HG02763 (cell line): ENCODE results near the gene EPB41L2.
"Not testable (repeated sequence)": the region's sequence is repeated elsewhere in the genome, so short reads cannot be mapped to it uniquely, and the experiment has no call there.

Source experiments
- ATAC-seq: cut with Tn5 transposase; IDR thresholded peaks from one replicate; pipeline ENCODE4 v1.9.1; 2021; ENCODE audit warnings: mild to moderate bottlenecking, moderate library complexity; ENCODE audit not compliant: unreplicated experiment

EPB41L2 gene

GRCh38 chr6:131063028-131063763, at the start of gene EPB41L2:
EPB41L2 (minus strand) TSS chr6:131063245; CDS start chr6:130956485, 106,760 bp downstream.
- peak; percentile 79 for ATAC-seq

- ATAC-seq: no peak
These were observed 49.2 kb upstream of the EPB41L2 start for GRCh38 chr6:131112249-131112648.

- no peak for ATAC-seq
These were observed 44.1 kb upstream of the EPB41L2 start for GRCh38 chr6:131107151-131107550.

GRCh38 chr6:131103901-131104300, 40.9 kb upstream of the EPB41L2 start:
- ATAC-seq: no peak

GRCh38 chr6:131103296-131103695, 40.3 kb upstream of the EPB41L2 start:
- ATAC-seq: no peak

GRCh38 chr6:131101911-131102680, 39.1 kb upstream of the EPB41L2 start:
- no peak for ATAC-seq

GRCh38 chr6:131096786-131097185, 33.7 kb upstream of the EPB41L2 start:
- ATAC-seq: no peak

- no peak for ATAC-seq
These were observed 30.3 kb upstream of the EPB41L2 start for GRCh38 chr6:131093334-131093733.

- not testable (repeated sequence) for ATAC-seq
These were observed 28.9 kb upstream of the EPB41L2 start for GRCh38 chr6:131091944-131092343.

- not testable (repeated sequence) for ATAC-seq
These were observed 27.3 kb upstream of the EPB41L2 start for GRCh38 chr6:131090339-131090738.

- no peak for ATAC-seq
These were observed 21.9 kb upstream of the EPB41L2 start for GRCh38 chr6:131084982-131085381.

GRCh38 chr6:131083687-131084086, 20.6 kb upstream of the EPB41L2 start:
- ATAC-seq: no peak

GRCh38 chr6:131082335-131082734, 19.3 kb upstream of the EPB41L2 start:
- no peak for ATAC-seq

- ATAC-seq: no peak
These were observed 17.0 kb upstream of the EPB41L2 start for GRCh38 chr6:131080084-131080483.

GRCh38 chr6:131073577-131073976, 10.5 kb upstream of the EPB41L2 start:
- no peak for ATAC-seq

- no peak for ATAC-seq
These were observed 7.0 kb upstream of the EPB41L2 start for GRCh38 chr6:131070061-131070460.

- ATAC-seq: no peak
These were observed 5.1 kb upstream of the EPB41L2 start for GRCh38 chr6:131068165-131068564.

GRCh38 chr6:131067521-131067920, 4.5 kb upstream of the EPB41L2 start:
- ATAC-seq: no peak

- no peak for ATAC-seq
These were observed 2.8 kb upstream of the EPB41L2 start for GRCh38 chr6:131065824-131066171.

- no peak for ATAC-seq
These were observed 2.2 kb upstream of the EPB41L2 start for GRCh38 chr6:131065112-131065823.

- ATAC-seq: no peak
These were observed 773 bp upstream of the EPB41L2 start for GRCh38 chr6:131063764-131064272.
